Upper lobe of left lung (tissue), 6 donors: Measurements from ENCODE around the gene KCTD4. TPM values are rescaled to one million over a fixed set of nuclear protein-coding genes. Genes with fewer than 3 reads are reported as not detected.

ENCODE experiments used
- ATAC-seq, 2 donors: fragments of 200-7000 bp; cut with Tn5 transposase; one replicate each; pipeline ENCODE4 v1.9.1; 2022; ENCODE audit warnings: mild to moderate bottlenecking in 2 of 2, moderate library complexity in 2 of 2; ENCODE audit not compliant: low FRiP score in 2 of 2
- DNase-seq, 2 donors: peaks; one replicate each; pipeline ENCODE4 v3.0.0-alpha.2; 2019 to 2020
- H3K27ac ChIP-seq, 4 donors: fragments of 200-600 bp; sonication (generic); one replicate each; pipeline ENCODE4 v1.5.1; 2016 to 2019
- H3K27me3 ChIP-seq, 4 donors: fragments of 200-600 bp; sonication (generic); one replicate each; pipeline ENCODE4 v1.5.1; 2017 to 2019
- H3K36me3 ChIP-seq, 4 donors: fragments of 200-600 bp; sonication (generic); one replicate each; pipeline ENCODE4 v1.5.1; 2016 to 2019
- H3K4me1 ChIP-seq, 4 donors: fragments of 200-600 bp; sonication (generic); one replicate each; pipeline ENCODE4 v1.5.1; 2018 to 2019
- H3K4me3 ChIP-seq, 4 donors: fragments of 200-600 bp; sonication (generic); one replicate each; pipeline ENCODE4 v1.5.1; 2017 to 2019; ENCODE audit warnings: mild to moderate bottlenecking in 2 of 4, moderate library complexity in 1 of 4
- H3K9me3 ChIP-seq, 4 donors: fragments of 200-600 bp; sonication (generic); one replicate each; pipeline ENCODE4 v1.5.1; 2018 to 2019
- EP300 ChIP-seq, 4 donors: sonication (generic); formaldehyde crosslinking; IDR thresholded peaks; one replicate each; pipeline ENCODE4 v1.5.1; 2017; ENCODE audit warnings: antibody characterized with exemption in 4 of 4, control low read depth in 2 of 4
- POLR2A ChIP-seq, 4 donors: fragments of 450-650 bp; IDR thresholded peaks; one replicate each; pipeline ENCODE4 v1.5.1; 2016 to 2017; ENCODE audit warnings: antibody characterized with exemption in 4 of 4, mild to moderate bottlenecking in 2 of 4
- POLR2AphosphoS5 ChIP-seq, 2 donors: sonication (generic); formaldehyde crosslinking; IDR thresholded peaks; one replicate each; pipeline ENCODE4 v1.5.1; 2017; ENCODE audit warnings: antibody characterized with exemption in 2 of 2
- WGBS, 2 donors: methylation state at CpG; one replicate each; pipeline ENCODE4 v1.1.5; 2017 to 2018; 5-methylcytosine and 5-hydroxymethylcytosine counted together
- total RNA-seq, 6 donors: library from RNA; depleted of rRNA in 4 of 6; stranded (reverse); fragments of >200 nt in 4 of 6; gene quantifications; one replicate each; pipeline versions ENCODE4 v1.1.0 to v1.2.1, GENCODE V29; 2016 to 2021
- TF ChIP-seq, protein P1 (sequence below), 6 experiments: fragments of 450-650 bp in 4 of 6; fragments of 200-600 bp in 2 of 6; sonication (generic) in 2 of 6; IDR thresholded peaks; one replicate each; pipeline ENCODE4 v1.5.1; 2016 to 2019; ENCODE audit warnings: antibody characterized with exemption in 6 of 6
- donor health status: DM: no; HTN: no; CAD: no; lungs with moderate emphysema.
- donor health status: DM: no; HTN: yes; CAD: no; lungs with severe emphysema.

KCTD4 gene
- total RNA-seq, 6 donors from 2014 or later = not detected

DNA sequence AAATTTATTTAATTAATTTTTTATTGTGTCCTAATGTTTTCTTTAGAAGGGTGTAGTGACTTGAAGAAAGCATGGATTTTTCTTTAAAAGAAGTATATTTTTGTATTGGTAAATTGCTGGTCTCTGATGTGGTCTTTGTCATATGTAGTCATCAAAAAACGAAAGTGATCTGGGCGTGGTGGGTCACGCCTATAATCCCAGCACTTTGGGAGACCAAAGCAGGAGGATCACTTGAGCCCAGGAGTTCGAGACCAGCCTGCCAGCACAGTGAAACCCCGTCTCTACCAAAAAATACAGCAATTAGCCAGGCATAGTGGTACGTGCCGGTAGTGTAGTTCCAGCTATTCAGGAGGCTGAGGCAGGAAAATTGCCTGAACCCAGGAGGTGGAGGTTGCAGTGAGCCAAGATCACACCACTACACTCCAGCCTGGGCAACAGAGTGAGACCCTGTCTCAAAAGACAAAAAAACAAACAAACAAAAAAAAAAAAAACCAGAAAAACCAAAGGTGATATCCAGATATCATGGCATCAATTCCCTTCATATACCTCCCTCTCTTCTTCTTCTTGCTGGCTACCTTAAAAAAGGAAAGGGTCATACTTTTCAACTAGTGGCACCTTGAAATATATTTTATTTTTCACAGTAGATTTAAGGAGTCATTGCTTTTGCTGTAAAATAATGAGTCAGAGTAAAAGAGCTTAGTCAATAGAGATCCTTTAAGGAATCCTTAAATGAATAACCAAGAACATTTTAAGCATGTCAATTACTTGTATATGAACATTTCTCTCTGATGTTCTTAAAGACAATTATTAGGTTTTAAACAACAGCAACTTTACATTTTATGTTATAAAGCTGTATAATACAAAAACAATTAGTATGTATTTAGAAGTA lies 19.9 kb downstream of the KCTD4 start:
- H3K27ac ChIP-seq = no peak overlapping the region
- H3K36me3 ChIP-seq = peaks cover 0 to 3% (median 0%) of the 10 kb centered on the region in 4 donors
- no peak overlapping the region for H3K4me3 ChIP-seq
- H3K4me1 ChIP-seq = no peaks in the 10 kb centered on the region
- H3K9me3 ChIP-seq = no peaks in the 10 kb centered on the region
- H3K27me3 ChIP-seq = no peaks in the 10 kb centered on the region
- DNase-seq (no peak), ATAC-seq (no peak)
- TF ChIP-seq POLR2AphosphoS5 (IDR thresholded peaks at IDR 0.05) = no peak
- no peak for TF ChIP-seq POLR2A (IDR thresholded peaks at IDR 0.05)
- no peak for TF ChIP-seq EP300 (IDR thresholded peaks at IDR 0.05)
- TF ChIP-seq, protein P1, sequence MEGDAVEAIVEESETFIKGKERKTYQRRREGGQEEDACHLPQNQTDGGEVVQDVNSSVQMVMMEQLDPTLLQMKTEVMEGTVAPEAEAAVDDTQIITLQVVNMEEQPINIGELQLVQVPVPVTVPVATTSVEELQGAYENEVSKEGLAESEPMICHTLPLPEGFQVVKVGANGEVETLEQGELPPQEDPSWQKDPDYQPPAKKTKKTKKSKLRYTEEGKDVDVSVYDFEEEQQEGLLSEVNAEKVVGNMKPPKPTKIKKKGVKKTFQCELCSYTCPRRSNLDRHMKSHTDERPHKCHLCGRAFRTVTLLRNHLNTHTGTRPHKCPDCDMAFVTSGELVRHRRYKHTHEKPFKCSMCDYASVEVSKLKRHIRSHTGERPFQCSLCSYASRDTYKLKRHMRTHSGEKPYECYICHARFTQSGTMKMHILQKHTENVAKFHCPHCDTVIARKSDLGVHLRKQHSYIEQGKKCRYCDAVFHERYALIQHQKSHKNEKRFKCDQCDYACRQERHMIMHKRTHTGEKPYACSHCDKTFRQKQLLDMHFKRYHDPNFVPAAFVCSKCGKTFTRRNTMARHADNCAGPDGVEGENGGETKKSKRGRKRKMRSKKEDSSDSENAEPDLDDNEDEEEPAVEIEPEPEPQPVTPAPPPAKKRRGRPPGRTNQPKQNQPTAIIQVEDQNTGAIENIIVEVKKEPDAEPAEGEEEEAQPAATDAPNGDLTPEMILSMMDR (IDR thresholded peaks at IDR 0.05) = no peak
- WGBS, 2 donors = 94 to 99% methylated on average over 7 of the region's 7 CpGs

DNA sequence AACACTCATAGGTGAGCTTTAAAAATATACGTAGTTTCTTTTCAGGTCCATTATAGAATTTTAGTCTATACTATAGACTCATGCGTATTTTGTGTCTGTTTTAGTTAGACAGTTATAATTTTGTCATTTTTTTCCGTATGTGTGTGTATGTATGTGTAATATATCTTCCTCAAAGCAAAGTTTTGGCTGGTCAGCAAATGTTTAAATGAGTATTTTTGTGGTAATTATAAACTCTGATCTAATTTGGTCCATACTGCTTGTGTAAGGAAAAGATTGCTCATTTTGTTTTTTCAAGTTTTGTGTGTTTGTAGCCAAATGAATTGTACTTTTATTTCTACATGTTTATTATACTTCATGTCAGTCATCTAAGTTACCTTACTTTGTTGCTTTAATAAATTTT lies 20.5 kb downstream of the KCTD4 start:
- Histone ChIP-seq H3K4me1 (no peaks in the 10 kb centered on the region), H3K36me3 (peaks cover 0 to 3% (median 0%) of the 10 kb centered on the region in 4 donors), H3K27ac (no peak overlapping the region), H3K9me3 (no peaks in the 10 kb centered on the region), H3K27me3 (no peaks in the 10 kb centered on the region), H3K4me3 (no peak overlapping the region)
- WGBS, 2 donors = 90 to 94% methylated on average over 3 of the region's 3 CpGs
- DNase-seq (no peak), ATAC-seq (no peak)
- TF ChIP-seq POLR2A (IDR thresholded peaks at IDR 0.05) = no peak
- TF ChIP-seq, protein P1 (IDR thresholded peaks at IDR 0.05) = no peak
- TF ChIP-seq POLR2AphosphoS5 (IDR thresholded peaks at IDR 0.05) = no peak
- TF ChIP-seq EP300 (IDR thresholded peaks at IDR 0.05) = no peak

DNA sequence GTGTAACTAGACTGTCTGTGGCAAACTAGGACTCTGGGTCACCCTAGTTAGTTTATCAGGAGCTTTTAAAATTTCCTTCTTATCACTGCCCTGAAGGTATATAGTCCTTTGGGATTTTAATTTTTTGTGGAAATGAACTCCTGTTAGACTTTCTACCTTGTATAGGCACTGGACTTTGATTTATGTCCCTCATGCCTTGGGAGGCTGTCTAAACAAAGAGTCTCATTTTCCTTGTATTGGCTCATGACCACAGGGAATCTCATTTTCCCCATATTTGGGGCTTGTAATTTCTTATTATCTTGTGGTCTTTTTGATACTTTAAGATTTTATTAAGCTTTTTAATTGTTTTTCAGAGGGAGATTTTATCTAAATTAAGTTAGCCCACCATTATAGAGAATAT lies 21.4 kb downstream of the KCTD4 start:
- no peak overlapping the region for H3K4me3 ChIP-seq
- ATAC-seq (no peak), DNase-seq (no peak)
- H3K36me3 ChIP-seq = no peaks in the 10 kb centered on the region
- no peaks in the 10 kb centered on the region for H3K4me1 ChIP-seq
- no peaks in the 10 kb centered on the region for H3K9me3 ChIP-seq
- H3K27me3 ChIP-seq = no peaks in the 10 kb centered on the region
- TF ChIP-seq POLR2A (IDR thresholded peaks at IDR 0.05) (no peak), EP300 (IDR thresholded peaks at IDR 0.05) (no peak), POLR2AphosphoS5 (IDR thresholded peaks at IDR 0.05) (no peak)
- TF ChIP-seq, protein P1 (IDR thresholded peaks at IDR 0.05) = no peak
- no peak overlapping the region for H3K27ac ChIP-seq

DNA sequence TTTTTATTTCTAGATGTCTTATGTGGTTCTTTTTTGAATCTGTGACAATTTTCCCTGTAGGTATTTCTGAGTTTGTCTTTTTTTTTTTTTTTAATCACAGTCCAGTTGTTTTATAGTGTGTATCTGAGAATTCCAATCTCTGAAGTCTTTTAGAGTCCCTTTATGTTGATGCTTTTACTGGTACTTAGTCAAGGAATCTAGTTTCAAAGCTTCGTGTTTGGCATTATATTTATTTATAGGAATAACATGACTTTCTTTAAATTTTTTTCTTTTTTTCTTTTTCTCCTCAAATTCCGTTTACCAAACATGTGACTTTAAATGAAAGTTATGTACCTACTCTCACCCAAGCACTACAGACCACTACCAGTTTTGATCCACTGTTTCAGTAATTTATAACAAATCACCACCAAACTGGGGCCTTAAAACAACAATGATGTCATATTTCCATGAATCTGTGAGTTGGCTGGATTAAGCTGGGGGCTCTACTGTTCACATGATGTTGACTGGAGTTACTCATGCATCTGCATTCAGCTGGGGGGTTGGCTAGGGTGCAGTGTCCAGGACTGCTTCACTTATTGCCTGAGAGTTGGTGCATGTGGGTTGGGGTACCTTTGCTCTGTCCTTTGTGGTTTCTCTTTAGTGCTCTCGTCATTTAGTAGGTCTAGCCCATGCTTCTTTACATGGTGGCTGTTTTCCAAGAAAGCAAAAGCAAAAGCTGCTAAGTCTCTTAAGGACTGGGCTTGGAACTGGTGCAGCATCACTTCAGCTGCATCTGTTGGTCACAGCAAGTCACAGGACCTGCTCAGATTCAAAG lies 22.3 kb downstream of the KCTD4 start:
- TF ChIP-seq POLR2A (IDR thresholded peaks at IDR 0.05) (no peak), EP300 (IDR thresholded peaks at IDR 0.05) (no peak), POLR2AphosphoS5 (IDR thresholded peaks at IDR 0.05) (no peak)
- TF ChIP-seq, protein P1 (IDR thresholded peaks at IDR 0.05) = no peak
- Histone ChIP-seq H3K4me1 (no peaks in the 10 kb centered on the region), H3K27me3 (no peaks in the 10 kb centered on the region), H3K9me3 (no peaks in the 10 kb centered on the region), H3K4me3 (no peak overlapping the region), H3K36me3 (no peaks in the 10 kb centered on the region), H3K27ac (no peak overlapping the region)
- WGBS, 2 donors = 83 to 86% methylated on average over 3 of the region's 3 CpGs
- DNase-seq (no peak), ATAC-seq (no peak)
